GM19035 (cell line): ENCODE measurements around the gene VSTM2B.
"Not testable (repeated sequence)": the region's sequence is repeated elsewhere in the genome, so short reads cannot be mapped to it uniquely, and the experiment has no call there.

ENCODE experiments used
- ATAC-seq: cut with Tn5 transposase; IDR thresholded peaks from one replicate; pipeline ENCODE4 v1.9.1; 2021; ENCODE audit not compliant: unreplicated experiment

Gene VSTM2B

GRCh38 chr19:29544656-29545360 is 19.0 kb downstream of the VSTM2B start:
- ATAC-seq = no peak

GRCh38 chr19:29545447-29545846 is 19.7 kb downstream of the VSTM2B start:
- ATAC-seq = not testable (repeated sequence)

GRCh38 chr19:29545866-29546582 is 20.2 kb downstream of the VSTM2B start:
- no peak for ATAC-seq

GRCh38 chr19:29546583-29547190 is 20.9 kb downstream of the VSTM2B start:
- ATAC-seq = no peak

- ATAC-seq = no peak
Measured at GRCh38 chr19:29547361-29547960, 21.7 kb downstream of the VSTM2B start.

- ATAC-seq = no peak
Measured at GRCh38 chr19:29547981-29548380, 22.2 kb downstream of the VSTM2B start.

GRCh38 chr19:29548483-29549085 is 22.8 kb downstream of the VSTM2B start:
- ATAC-seq = no peak

GRCh38 chr19:29549105-29550070 is 23.6 kb downstream of the VSTM2B start:
- no peak for ATAC-seq

- ATAC-seq = no peak
Measured at GRCh38 chr19:29550896-29551295, 25.1 kb downstream of the VSTM2B start.

- no peak for ATAC-seq
Measured at GRCh38 chr19:29551774-29552173, 26.0 kb downstream of the VSTM2B start.

GRCh38 chr19:29552454-29553280 is 26.9 kb downstream of the VSTM2B start:
- ATAC-seq = no peak

GRCh38 chr19:29554149-29554548 is 28.4 kb downstream of the VSTM2B start:
- no peak for ATAC-seq

- not testable (repeated sequence) for ATAC-seq
Measured at GRCh38 chr19:29559110-29559509, 33.3 kb downstream of the VSTM2B start.

- ATAC-seq = no peak
Measured at GRCh38 chr19:29559743-29560142, 33.9 kb downstream of the VSTM2B start.

GRCh38 chr19:29560313-29561075 is 34.7 kb downstream of the VSTM2B start:
- ATAC-seq = no peak

GRCh38 chr19:29561601-29562000 is 35.8 kb downstream of the VSTM2B start:
- no peak for ATAC-seq

GRCh38 chr19:29562299-29563297 is 36.8 kb downstream of the VSTM2B start:
- no peak for ATAC-seq
